Right renal cortex interstitium (tissue), 3 donors: ENCODE data around the gene TSC22D1. TPM values are rescaled to one million over a fixed set of nuclear protein-coding genes. Genes with fewer than 3 reads are reported as not detected.

Experiments
- DNase-seq, 3 donors: peaks; one replicate each; pipeline ENCODE4 v3.0.0-alpha.2; 2013; ENCODE audit warnings: low read depth in 3 of 3, low spot score in 2 of 3
- polyA plus RNA-seq, 3 donors: library from polyadenylated mRNA; unstranded; fragments of 120-200 nt; gene quantifications; one replicate each; pipeline ENCODE4 v1.2.1, GENCODE V29; 2013; ENCODE audit not compliant: insufficient read length in 3 of 3

Gene TSC22D1
- polyA plus RNA-seq, 3 donors, result 239 to 257 (median 248) TPM

DNA sequence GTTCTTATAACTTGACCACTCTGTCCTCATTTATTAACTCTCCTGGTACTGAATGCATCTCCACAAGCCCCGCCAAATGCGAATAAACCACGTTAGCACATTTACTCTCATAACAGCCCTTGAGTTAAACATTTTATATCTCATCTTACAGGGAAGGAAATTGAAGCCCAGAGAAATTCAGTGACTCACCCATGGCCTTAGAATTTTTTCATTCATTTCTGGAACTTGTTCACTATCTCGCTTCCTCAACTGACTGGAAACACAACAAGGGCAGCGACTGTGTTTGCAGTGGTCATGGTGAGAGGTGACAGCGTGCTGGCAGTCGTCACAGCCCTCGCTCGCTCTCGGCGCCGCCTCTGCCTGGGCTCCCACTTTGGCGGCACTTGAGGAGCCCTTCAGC, 163.0 kb downstream of the TSC22D1 start:
- DNase-seq, result no peak

GRCh38 chr13:44412346-44412935, 163.7 kb downstream of the TSC22D1 start:
- no peak for DNase-seq

GRCh38 chr13:44411841-44412240, 164.3 kb downstream of the TSC22D1 start:
- no peak for DNase-seq

- DNase-seq, result no peak
These were observed 165.7 kb downstream of the TSC22D1 start for GRCh38 chr13:44410328-44410859.

DNA sequence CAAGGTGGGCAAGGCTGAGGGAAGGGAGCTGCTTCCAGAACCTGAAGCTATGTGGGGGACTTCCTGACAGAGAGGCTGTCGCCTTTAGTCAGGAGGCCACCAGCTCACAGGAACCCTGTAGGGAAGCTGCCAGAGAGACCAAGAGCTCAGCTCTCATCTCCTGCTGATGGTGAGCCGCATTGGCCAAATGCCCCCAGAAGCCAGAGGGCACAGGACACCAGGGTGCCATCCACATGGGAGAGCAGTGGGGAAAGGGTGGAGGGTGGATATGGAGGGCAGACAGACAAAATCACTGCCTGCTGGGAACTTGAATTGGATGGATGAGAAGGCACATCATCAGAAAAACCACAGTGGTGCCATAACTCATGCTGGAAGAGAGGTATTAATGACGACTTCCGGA, 166.5 kb downstream of the TSC22D1 start:
- no peak for DNase-seq

- DNase-seq, result no peak
These were observed 168.2 kb downstream of the TSC22D1 start for GRCh38 chr13:44407891-44408290.

DNA sequence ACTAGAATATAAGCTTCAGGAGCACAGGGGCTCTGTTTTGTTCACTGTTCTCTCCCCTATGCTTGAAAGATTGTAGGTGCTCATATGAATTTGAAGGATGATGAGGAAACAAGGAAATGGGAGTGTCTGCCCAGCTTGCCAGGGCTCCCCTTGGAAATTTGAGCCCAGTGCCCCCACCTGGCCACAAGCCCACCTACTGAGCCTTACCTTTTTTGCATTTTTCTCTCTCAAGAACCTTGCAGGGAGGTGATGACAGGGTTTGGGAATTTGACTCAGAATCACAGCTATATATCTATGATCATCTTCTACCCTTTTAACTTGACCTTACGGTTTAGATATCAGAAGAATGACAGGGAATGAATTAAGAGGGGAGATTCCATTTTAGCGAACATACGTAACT, 168.8 kb downstream of the TSC22D1 start:
- DNase-seq, result no peak

DNA sequence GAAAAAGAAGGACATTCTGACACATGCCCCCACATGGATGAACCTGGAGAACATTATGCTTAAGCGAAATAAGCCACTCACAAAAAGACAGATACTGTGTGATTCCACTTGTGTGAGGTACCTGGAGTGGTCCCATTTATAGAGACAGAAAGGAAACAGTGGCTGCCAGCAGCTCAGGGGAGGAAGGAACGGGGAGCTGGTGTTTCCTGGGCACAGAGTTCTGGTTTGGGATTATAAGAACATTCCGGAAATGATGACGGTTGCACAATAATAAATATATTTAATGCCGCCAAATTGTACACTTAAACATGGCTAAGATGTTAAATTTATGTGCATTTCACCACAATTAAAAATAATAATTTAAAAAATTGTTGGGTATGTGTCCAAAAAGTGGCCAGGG, 169.5 kb downstream of the TSC22D1 start:
- no peak for DNase-seq

GRCh38 chr13:44404261-44405132, 171.6 kb downstream of the TSC22D1 start:
- no peak for DNase-seq

GRCh38 chr13:44403461-44404056, 172.6 kb downstream of the TSC22D1 start:
- no peak for DNase-seq

GRCh38 chr13:44402899-44403445, 173.2 kb downstream of the TSC22D1 start:
- DNase-seq, result no peak

DNA sequence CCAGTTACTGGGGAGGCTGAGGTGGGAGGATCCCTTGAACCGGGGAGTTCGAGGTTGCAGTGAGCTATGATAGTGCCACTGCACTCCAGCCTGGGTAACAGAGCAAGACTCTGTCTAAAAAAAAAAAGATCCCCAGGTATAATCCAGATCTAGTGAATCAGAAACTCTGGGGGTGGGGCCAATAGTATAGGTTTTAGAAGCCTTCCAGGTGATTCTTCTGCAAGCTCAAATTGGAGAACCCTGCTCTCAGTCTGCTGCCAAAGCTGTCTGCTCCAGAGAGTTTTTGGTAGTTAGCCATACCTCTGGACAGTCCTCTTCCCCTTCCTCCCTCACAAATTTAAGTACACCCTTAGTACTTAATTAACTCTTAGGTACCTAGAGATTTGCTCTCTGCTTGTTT, 174.6 kb downstream of the TSC22D1 start:
- DNase-seq, result no peak

DNA sequence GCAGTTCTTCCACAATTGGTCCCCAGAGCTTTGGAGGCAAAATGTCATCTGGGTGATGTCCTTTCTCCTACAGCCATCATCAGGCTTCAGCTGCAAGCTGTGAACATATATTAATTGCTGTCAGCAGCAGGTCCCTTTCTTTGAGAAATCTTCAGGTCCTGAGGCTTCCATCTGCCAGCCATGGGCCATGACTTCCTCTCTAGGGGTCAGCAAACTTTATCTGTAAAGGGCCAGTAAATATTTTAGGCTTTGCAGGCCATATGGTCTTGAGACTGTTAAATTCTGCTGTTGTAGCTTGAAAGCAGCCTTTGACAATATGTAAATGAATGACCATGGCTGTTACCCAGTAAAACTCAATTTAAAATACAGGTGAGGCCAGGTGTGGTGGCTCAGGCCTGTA, 175.4 kb downstream of the TSC22D1 start:
- DNase-seq, result no peak

GRCh38 chr13:44399074-44399473, 177.1 kb downstream of the TSC22D1 start:
- DNase-seq, result no peak

- DNase-seq, result no peak
These were observed 177.5 kb downstream of the TSC22D1 start for GRCh38 chr13:44398606-44399005.

DNA sequence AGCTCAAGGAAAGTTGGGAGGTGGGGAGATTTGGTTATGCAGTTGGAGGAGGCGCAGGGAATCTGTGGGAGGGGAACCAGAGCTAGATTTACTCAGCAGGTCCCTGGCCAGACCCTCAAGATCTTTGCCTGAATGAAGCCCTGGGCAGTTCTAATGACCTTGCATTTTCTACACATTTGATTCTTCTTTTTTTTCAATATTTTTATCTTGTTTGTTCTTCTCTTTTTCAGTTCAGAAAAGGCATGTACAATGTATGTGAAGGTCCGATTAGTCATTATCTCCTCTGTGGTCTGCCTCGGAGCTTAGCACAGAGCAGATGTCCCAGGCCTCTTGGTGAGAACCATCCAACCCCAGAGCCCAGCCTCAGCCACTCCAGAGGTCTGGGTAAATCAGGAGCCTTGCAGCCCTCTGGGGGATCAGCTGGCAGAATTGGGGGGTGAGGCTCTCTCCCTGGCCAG, 178.3 kb downstream of the TSC22D1 start:
- no peak for DNase-seq

GRCh38 chr13:44396701-44397580, 179.2 kb downstream of the TSC22D1 start:
- DNase-seq, result no peak

GRCh38 chr13:44395976-44396694, 180.0 kb downstream of the TSC22D1 start:
- no peak for DNase-seq

DNA sequence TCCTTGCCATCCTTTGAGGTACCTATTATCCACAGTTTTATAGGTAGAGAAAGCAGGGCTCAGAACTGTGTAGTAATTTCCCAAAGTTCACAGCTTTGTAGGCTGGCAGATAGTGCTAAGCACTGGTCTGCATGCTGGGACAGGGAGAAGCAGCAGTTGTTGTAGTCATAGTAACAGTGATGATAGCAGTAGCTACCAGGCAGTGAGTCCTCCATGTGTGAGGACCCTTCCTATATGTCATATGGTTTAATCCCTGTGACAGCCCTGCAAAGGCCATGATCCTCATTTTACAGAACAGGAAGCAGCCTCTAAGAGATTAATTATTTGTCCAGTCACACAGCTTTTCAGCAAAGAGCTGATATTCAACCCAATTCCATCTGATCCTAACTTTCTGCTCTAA, 181.5 kb downstream of the TSC22D1 start:
- DNase-seq, result no peak

- no peak for DNase-seq
These were observed 182.7 kb downstream of the TSC22D1 start for GRCh38 chr13:44393391-44393790.
